GM12878 (cell line): ENCODE measurements around the gene SGPP2.

Experiments
- ZNF24 ChIP-seq: fragments of 450-650 bp; IDR thresholded peaks from 2 replicates; pipeline ENCODE4 v1.6.1; 2017; ENCODE audit warnings: antibody characterized with exemption, mild to moderate bottlenecking
- ZSCAN29 ChIP-seq: fragments of 450-650 bp; IDR thresholded peaks from 2 replicates; pipeline ENCODE4 v1.6.1; 2017; ENCODE audit warnings: mild to moderate bottlenecking, moderate library complexity

GRCh38 chr2:222391743-222392285 is 32.5 kb upstream of the SGPP2 start:
- TF ChIP-seq ZNF24 (no peak), ZSCAN29 (no peak)
